Measurements from ENCODE around the gene PRKCE.

GRCh38 chr2:45975752-45976517 is 324.5 kb downstream of the PRKCE start:
- TF ChIP-seq, protein P1, sequence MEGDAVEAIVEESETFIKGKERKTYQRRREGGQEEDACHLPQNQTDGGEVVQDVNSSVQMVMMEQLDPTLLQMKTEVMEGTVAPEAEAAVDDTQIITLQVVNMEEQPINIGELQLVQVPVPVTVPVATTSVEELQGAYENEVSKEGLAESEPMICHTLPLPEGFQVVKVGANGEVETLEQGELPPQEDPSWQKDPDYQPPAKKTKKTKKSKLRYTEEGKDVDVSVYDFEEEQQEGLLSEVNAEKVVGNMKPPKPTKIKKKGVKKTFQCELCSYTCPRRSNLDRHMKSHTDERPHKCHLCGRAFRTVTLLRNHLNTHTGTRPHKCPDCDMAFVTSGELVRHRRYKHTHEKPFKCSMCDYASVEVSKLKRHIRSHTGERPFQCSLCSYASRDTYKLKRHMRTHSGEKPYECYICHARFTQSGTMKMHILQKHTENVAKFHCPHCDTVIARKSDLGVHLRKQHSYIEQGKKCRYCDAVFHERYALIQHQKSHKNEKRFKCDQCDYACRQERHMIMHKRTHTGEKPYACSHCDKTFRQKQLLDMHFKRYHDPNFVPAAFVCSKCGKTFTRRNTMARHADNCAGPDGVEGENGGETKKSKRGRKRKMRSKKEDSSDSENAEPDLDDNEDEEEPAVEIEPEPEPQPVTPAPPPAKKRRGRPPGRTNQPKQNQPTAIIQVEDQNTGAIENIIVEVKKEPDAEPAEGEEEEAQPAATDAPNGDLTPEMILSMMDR (IDR thresholded peaks at IDR 0.05), result no peak
- TF ChIP-seq POLR2A (IDR thresholded peaks at IDR 0.05), result no peak
